HCT116 (cell line): ENCODE measurements around the gene TMEM178A.

Experiments used
- EZH2 ChIP-seq: fragments of 200-600 bp; sonication (generic); IDR thresholded peaks from 2 replicates; pipeline ENCODE4 v1.6.1; 2017; ENCODE audit warnings: antibody characterized with exemption, mixed run types
- POLR2A ChIP-seq: IDR thresholded peaks from 2 replicates; pipeline ENCODE4 v1.7.0; 2011; ENCODE audit warnings: borderline replicate concordance; ENCODE audit not compliant: insufficient read depth, insufficient read length; ENCODE audit errors: extremely low read depth
- SP1 ChIP-seq: IDR thresholded peaks from 2 replicates; pipeline ENCODE4 v1.6.1; 2012; ENCODE audit warnings: low read depth
- TF ChIP-seq, protein P1 (sequence below), 3 experiments: fragments of 200-600 bp in 1 of 3; sonication (generic) in 1 of 3; IDR thresholded peaks in 2 of 3; conservative IDR thresholded peaks in 1 of 3; 2 replicates each; pipeline ENCODE4 v1.5.1; 2012 to 2017; ENCODE audit warnings: low read depth in 2 of 3, low read length in 2 of 3, antibody characterized with exemption in 1 of 3, borderline replicate concordance in 1 of 3, control low read depth in 1 of 3, mild to moderate bottlenecking in 1 of 3, mixed read lengths in 1 of 3, mixed run types in 1 of 3, moderate library complexity in 1 of 3; ENCODE audit not compliant: insufficient read depth in 1 of 3

DNA sequence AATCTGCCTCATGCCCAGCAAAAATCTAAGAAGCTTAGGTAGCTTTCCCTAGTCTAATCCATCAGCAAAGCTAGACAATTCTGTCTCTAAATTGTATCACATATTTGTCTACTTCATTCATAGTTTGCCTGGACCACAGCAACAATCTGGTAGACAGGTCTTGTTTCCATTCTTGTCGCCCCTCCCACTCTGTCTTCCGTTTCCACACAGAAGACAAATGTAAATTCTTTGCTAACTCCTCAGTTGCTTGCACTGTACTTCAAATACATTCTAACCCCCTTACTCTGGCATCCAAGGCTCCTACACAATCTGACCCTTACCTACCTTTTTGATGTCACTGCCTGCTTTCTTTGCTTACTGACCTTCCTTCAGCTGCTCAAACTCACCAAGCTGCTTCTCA, 73.2 kb downstream of the TMEM178A start:
- TF ChIP-seq, protein P1, sequence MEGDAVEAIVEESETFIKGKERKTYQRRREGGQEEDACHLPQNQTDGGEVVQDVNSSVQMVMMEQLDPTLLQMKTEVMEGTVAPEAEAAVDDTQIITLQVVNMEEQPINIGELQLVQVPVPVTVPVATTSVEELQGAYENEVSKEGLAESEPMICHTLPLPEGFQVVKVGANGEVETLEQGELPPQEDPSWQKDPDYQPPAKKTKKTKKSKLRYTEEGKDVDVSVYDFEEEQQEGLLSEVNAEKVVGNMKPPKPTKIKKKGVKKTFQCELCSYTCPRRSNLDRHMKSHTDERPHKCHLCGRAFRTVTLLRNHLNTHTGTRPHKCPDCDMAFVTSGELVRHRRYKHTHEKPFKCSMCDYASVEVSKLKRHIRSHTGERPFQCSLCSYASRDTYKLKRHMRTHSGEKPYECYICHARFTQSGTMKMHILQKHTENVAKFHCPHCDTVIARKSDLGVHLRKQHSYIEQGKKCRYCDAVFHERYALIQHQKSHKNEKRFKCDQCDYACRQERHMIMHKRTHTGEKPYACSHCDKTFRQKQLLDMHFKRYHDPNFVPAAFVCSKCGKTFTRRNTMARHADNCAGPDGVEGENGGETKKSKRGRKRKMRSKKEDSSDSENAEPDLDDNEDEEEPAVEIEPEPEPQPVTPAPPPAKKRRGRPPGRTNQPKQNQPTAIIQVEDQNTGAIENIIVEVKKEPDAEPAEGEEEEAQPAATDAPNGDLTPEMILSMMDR (IDR thresholded peaks at IDR 0.05 in 2 of 3, conservative IDR thresholded peaks at IDR 0.05 in 1 of 3; ENCODE audit: borderline replicate concordance in 1 of 3, insufficient read depth in 1 of 3, low read depth in 2 of 3, low read length in 2 of 3) = no peak
- TF ChIP-seq POLR2A = no peak
- TF ChIP-seq SP1 = no peak
- TF ChIP-seq EZH2 = no peak
